Measurements from ENCODE around the gene SERTM1.

DNA sequence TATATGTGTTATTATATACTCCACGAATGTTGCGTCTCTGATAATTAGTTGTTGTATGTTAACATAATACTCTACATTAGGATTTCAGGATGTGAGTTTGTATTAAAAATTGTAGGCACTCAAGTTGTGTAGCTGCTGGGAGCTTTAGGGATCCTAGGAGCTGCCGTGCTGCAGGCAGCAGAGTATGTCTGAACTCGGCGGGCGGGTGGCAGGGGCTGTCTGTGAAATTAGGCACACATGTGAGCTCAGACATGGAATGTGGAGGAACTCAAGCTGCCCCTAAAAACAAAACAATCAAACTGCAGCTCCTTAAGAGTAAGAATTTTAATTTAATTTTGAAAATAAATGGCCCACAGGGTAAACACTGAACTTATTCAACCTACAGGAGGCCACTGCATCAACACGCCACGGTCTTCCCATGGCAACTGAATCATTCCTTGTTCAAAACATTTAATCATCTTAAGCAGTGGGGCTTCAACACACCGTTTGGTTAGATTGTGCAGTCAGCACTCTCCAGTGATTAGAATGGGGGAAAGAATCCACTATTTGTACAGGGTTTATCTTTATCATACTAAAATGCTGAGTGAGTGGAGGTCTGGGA is 22.7 kb downstream of the SERTM1 start:
- TF ChIP-seq TAF1 (IDR thresholded peaks at IDR 0.05; ENCODE audit: low read depth): no peak
- TF ChIP-seq RAD21 (IDR thresholded peaks at IDR 0.05; ENCODE audit: low read depth): no peak
- TF ChIP-seq, protein P1, sequence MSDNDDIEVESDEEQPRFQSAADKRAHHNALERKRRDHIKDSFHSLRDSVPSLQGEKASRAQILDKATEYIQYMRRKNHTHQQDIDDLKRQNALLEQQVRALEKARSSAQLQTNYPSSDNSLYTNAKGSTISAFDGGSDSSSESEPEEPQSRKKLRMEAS (IDR thresholded peaks at IDR 0.05): no peak
- no peak for TF ChIP-seq NFIC (IDR thresholded peaks at IDR 0.05)
- TF ChIP-seq TEAD4 (IDR thresholded peaks at IDR 0.05): no peak
- no peak for TF ChIP-seq ZBTB7A (IDR thresholded peaks at IDR 0.05; ENCODE audit: low read depth)
- TF ChIP-seq CEBPB (IDR thresholded peaks at IDR 0.05): no peak
- TF ChIP-seq, protein P2, sequence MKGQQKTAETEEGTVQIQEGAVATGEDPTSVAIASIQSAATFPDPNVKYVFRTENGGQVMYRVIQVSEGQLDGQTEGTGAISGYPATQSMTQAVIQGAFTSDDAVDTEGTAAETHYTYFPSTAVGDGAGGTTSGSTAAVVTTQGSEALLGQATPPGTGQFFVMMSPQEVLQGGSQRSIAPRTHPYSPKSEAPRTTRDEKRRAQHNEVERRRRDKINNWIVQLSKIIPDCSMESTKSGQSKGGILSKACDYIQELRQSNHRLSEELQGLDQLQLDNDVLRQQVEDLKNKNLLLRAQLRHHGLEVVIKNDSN (IDR thresholded peaks at IDR 0.05): no peak
- TF ChIP-seq EP300 (IDR thresholded peaks at IDR 0.05; ENCODE audit: borderline replicate concordance): no peak
